Kidney (tissue), 14 donors: ENCODE data around the gene FXYD3. TPM values are rescaled to one million over a fixed set of nuclear protein-coding genes. Genes with fewer than 3 reads are reported as not detected.

Experiments
- DNase-seq, 5 donors: peaks; one replicate each; pipeline ENCODE4 v3.0.0-alpha.2; 2013 to 2020
- FAIRE-seq: peaks from 2 replicates; lab custom pipeline; 2012; peaks lifted over from hg19 to GRCh38; lab: Jason Lieb, UNC
- H3K27ac ChIP-seq, 2 donors: one replicate each; pipeline ENCODE4 v1.7.0; 2013; ENCODE audit warnings: low read depth in 2 of 2, low read length in 2 of 2, inconsistent platforms in 1 of 2
- H3K27me3 ChIP-seq: one replicate; pipeline ENCODE4 v1.7.1; 2013; ENCODE audit warnings: low read length, inconsistent platforms; ENCODE audit not compliant: control insufficient read depth, insufficient read depth
- H3K36me3 ChIP-seq, 3 donors: one replicate each; pipeline versions ENCODE4 v1.7.0 to v1.7.1; 2013; ENCODE audit warnings: low read length in 3 of 3, control low read depth in 1 of 3, inconsistent platforms in 1 of 3; ENCODE audit not compliant: insufficient read depth in 3 of 3, control insufficient read depth in 2 of 3
- H3K4me1 ChIP-seq, 3 donors: one replicate each; pipeline versions ENCODE4 v1.7.0 to v1.7.1; 2013; ENCODE audit warnings: low read length in 3 of 3, inconsistent platforms in 1 of 3, low read depth in 1 of 3; ENCODE audit not compliant: control insufficient read depth in 2 of 3, insufficient read depth in 2 of 3
- H3K4me3 ChIP-seq, 3 donors: one replicate each; pipeline versions ENCODE4 v1.7.0 to v1.8.1; 2013; ENCODE audit warnings: low read length in 3 of 3, control low read depth in 1 of 3, inconsistent platforms in 1 of 3
- H3K9ac ChIP-seq, 3 donors: one replicate each; pipeline versions ENCODE4 v1.7.0 to v1.7.1; 2013; ENCODE audit warnings: low read length in 3 of 3, control low read depth in 1 of 3, inconsistent platforms in 1 of 3
- H3K9me3 ChIP-seq, 3 donors: one replicate each; pipeline versions ENCODE4 v1.7.0 to v1.7.1; 2013; ENCODE audit warnings: low read length in 3 of 3, control low read depth in 1 of 3, inconsistent platforms in 1 of 3; ENCODE audit not compliant: control insufficient read depth in 2 of 3, insufficient read depth in 1 of 3
- intact Hi-C: fragments of 100-400 bp; cut with DNase I; formaldehyde crosslinking; loops from one replicate; pipeline ENCODE4 v1.11.1; 2022
- polyA plus RNA-seq: library from polyadenylated mRNA; stranded (reverse); fragments of 350-450 nt; fragmentation: Illumina TruSeq; extraction: RNeasy Lipid Tissue Mini Kit (QIAGEN cat#74804); gene quantifications from one replicate; pipeline ENCODE4 v1.2.3, GENCODE V29; 2014; ENCODE audit warnings: low read depth, low replicate concordance; ENCODE audit not compliant: insufficient read depth
- total RNA-seq: library from RNA; stranded (reverse); fragmentation: NEBNext Ultra II Directional; extraction: Animal tissue kit (Norgen Biotek cat#: 25700); gene quantifications from one replicate; pipeline ENCODE4 v1.2.1, GENCODE V29; 2021
- TF ChIP-seq, protein P1 (sequence below): IDR thresholded peaks from 3 replicates; pipeline ENCODE4 v1.5.1; 2012; ENCODE audit warnings: mild to moderate bottlenecking, moderate library complexity, borderline replicate concordance; ENCODE audit not compliant: insufficient read depth; ENCODE audit errors: extremely low read depth
- donor health status: control.
- donor health status: control.
- donor health status: control.
- donor health status: control.
- donor health status: control.
- donor health status: DM: yes; HTN: yes; CAD: no.
- donor health status: Normal renal cell carcinoma (clear cell type).

Gene FXYD3
- total and polyA plus RNA-seq, 2 donors from 2014 or later: 26.4 to 33.7 TPM

DNA sequence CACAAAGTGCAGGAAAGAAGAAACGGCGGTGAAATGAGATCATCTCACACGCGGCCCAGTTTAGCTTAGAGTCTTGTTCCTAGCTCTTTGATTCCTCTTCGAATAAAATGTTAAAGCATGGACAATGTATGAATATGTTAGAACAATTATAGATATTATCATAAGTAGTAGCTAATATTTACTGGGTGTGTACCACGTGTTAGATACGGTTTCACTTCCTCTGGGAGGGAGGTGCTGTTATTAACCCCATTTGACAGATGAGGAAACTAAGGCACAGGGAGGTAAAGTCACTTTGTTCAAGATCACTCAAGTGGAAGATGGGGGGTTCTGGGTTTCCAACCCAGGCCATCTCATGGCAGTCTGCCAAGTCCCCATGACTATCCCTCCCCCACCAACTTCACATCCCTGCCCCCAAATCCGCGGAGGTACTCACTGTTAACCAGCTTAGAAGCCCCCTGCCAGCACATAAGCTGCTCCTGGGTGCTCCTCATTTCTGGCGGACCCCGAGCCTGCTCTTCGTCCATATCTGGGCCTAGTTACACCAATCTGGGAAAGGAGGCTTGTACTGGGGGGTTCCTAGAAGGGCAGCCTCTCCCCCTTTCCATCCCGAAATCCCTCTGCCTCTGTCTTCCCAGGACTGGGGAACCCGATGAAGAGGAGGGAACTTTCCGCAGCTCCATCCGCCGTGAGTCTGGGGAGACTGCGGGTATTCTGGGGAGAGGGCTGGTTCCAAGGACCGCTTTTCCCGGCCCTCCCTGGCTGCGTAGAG, 26.4 kb downstream of the FXYD3 start:
- Histone ChIP-seq H3K27ac (no peak overlapping the region), H3K9me3 (no peaks in the 10 kb centered on the region), H3K27me3 (peaks cover 4% of the 10 kb centered on the region), H3K4me3 (no peak overlapping the region), H3K36me3 (no peaks in the 10 kb centered on the region), H3K4me1 (peaks cover 0 to 13% (median 2%) of the 10 kb centered on the region in 3 donors), H3K9ac (no peak overlapping the region)
- DNase-seq (peak in 1 of 5 donors; percentile 82), FAIRE-seq (no peak)
- intact Hi-C loops: no loop called here
- TF ChIP-seq, protein P1, sequence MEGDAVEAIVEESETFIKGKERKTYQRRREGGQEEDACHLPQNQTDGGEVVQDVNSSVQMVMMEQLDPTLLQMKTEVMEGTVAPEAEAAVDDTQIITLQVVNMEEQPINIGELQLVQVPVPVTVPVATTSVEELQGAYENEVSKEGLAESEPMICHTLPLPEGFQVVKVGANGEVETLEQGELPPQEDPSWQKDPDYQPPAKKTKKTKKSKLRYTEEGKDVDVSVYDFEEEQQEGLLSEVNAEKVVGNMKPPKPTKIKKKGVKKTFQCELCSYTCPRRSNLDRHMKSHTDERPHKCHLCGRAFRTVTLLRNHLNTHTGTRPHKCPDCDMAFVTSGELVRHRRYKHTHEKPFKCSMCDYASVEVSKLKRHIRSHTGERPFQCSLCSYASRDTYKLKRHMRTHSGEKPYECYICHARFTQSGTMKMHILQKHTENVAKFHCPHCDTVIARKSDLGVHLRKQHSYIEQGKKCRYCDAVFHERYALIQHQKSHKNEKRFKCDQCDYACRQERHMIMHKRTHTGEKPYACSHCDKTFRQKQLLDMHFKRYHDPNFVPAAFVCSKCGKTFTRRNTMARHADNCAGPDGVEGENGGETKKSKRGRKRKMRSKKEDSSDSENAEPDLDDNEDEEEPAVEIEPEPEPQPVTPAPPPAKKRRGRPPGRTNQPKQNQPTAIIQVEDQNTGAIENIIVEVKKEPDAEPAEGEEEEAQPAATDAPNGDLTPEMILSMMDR: no peak

- Histone ChIP-seq H3K27me3 (peaks cover 4% of the 10 kb centered on the region), H3K9me3 (no peaks in the 10 kb centered on the region), H3K9ac (no peak overlapping the region), H3K36me3 (no peaks in the 10 kb centered on the region), H3K4me3 (no peak overlapping the region), H3K4me1 (peaks cover 0 to 10% (median 2%) of the 10 kb centered on the region in 3 donors), H3K27ac (no peak overlapping the region)
- no peak for FAIRE-seq
- TF ChIP-seq, protein P1: peak; percentile 19
- intact Hi-C loops: no loop called here
- DNase-seq: peak; percentile 78 to 90 (median 84)
Observed at GRCh38 chr19:35142606-35143230, 27.1 kb downstream of the FXYD3 start.

- DNase-seq (peak in 2 of 5 donors; percentile 83 to 88), FAIRE-seq (no peak)
- H3K27ac ChIP-seq: no peak within 1 kb of the TSS
- TF ChIP-seq, protein P1: no peak
- peaks cover 4% of the 10 kb centered on the region for H3K27me3 ChIP-seq
- no peak within 1 kb of the TSS for H3K4me3 ChIP-seq
- no peak within 1 kb of the TSS for H3K9ac ChIP-seq
- intact Hi-C loops: no loop called here
- peaks cover 0 to 10% (median 2%) of the 10 kb centered on the region in 3 donors for H3K4me1 ChIP-seq
- no peaks in the 10 kb centered on the region for H3K36me3 ChIP-seq
- no peaks in the 10 kb centered on the region for H3K9me3 ChIP-seq
Observed at GRCh38 chr19:35143231-35143715, 27.6 kb downstream of the FXYD3 start, which contains the start of gene FXYD7. Gene FXYD7 (plus strand): TSS chr19:35143255. CDS start chr19:35143334, 79 bp downstream.
